Measurements from ENCODE around the gene HOXB3. TPM values are rescaled to one million over a fixed set of nuclear protein-coding genes. Genes with fewer than 3 reads are reported as not detected.

Gene HOXB3
- total RNA-seq, 4 donors from 2014 or later, result 11.4 to 48.7 (median 24.2) TPM

DNA sequence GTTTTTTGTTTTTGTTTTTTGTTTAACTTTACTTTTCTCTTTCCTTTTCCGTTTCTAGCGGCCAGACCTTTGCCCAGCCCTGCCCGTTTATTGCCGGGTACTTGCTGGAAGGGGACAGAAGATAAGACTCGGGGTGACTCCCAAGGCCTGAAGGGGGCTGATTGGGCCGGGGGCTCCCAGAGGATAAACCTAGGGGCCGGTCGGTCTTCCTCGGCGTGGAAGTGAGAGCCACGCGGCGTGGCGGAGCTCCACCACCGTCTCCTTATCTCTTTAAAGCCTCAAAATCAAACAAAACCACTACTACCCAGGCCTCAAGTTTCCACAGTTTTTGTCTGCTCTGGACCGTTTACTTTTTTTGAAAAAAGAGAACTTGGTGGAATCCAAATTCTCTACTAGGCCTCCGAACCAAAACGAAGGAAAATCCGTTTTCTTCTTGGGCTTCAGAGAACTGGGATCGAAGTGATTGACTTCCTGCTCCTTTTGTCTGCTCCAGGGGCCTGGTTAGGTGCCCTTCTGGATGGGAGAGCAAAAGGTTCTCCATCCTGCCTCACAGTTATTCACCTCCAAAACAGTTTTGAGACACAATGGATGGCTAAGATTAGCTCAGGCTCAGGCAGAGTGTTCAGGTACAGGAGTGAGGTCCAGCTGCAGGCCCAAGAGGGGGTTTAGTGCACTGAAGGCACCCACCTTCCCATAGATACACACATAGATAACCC lies 44.6 kb upstream of the HOXB3 start:
- peaks cover 100% of the 10 kb centered on the region for H3K27me3 ChIP-seq
- H3K36me3 ChIP-seq, result no peaks in the 10 kb centered on the region
- no peak for TF ChIP-seq POLR2AphosphoS5 (IDR thresholded peaks at IDR 0.05)
- TF ChIP-seq, protein P1, sequence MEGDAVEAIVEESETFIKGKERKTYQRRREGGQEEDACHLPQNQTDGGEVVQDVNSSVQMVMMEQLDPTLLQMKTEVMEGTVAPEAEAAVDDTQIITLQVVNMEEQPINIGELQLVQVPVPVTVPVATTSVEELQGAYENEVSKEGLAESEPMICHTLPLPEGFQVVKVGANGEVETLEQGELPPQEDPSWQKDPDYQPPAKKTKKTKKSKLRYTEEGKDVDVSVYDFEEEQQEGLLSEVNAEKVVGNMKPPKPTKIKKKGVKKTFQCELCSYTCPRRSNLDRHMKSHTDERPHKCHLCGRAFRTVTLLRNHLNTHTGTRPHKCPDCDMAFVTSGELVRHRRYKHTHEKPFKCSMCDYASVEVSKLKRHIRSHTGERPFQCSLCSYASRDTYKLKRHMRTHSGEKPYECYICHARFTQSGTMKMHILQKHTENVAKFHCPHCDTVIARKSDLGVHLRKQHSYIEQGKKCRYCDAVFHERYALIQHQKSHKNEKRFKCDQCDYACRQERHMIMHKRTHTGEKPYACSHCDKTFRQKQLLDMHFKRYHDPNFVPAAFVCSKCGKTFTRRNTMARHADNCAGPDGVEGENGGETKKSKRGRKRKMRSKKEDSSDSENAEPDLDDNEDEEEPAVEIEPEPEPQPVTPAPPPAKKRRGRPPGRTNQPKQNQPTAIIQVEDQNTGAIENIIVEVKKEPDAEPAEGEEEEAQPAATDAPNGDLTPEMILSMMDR (IDR thresholded peaks at IDR 0.05), result no peak
- TF ChIP-seq EP300 (IDR thresholded peaks at IDR 0.05), result no peak
- TF ChIP-seq POLR2A (IDR thresholded peaks at IDR 0.05), result no peak
- ATAC-seq, result no peak
- peaks cover 0 to 4% (median 0%) of the 10 kb centered on the region in 3 donors for H3K9me3 ChIP-seq
- H3K4me3 ChIP-seq, result no peak overlapping the region
- WGBS, 2 donors (ENCODE audit: low coverage in 1 of 2), result 0 to 22% methylated on average over 1 to 20 of the region's 20 CpGs
- no peak overlapping the region for H3K27ac ChIP-seq
- H3K4me1 ChIP-seq, result peaks cover 0 to 20% (median 0%) of the 10 kb centered on the region in 3 donors

DNA sequence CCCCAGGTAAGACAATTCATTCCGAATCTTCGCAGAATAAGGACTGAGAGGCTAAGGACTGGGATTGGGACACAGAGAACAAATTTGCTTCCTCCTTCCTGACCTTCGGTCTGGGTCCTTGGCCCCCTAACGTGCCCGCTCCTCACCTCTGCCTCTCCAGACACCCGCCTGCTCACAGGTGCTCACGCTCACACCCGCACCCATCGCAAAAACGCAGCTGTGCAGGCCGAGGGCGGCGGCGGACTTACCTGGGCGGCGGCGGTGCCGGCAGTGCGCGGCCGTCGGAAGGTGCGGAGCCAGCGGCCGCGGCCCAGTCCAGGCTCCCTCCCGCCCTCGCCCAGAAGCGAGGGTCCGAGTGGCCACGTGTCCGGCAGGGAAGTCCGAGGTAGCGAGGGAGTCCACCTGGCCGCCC lies 43.2 kb upstream of the HOXB3 start:
- 0 to 6% methylated on average over 2 to 7 of the region's 35 CpGs for WGBS, 2 donors (ENCODE audit: low coverage in 1 of 2)
- TF ChIP-seq POLR2A (IDR thresholded peaks at IDR 0.05), result no peak
- TF ChIP-seq POLR2AphosphoS5 (IDR thresholded peaks at IDR 0.05), result no peak
- TF ChIP-seq EP300 (IDR thresholded peaks at IDR 0.05), result no peak
- TF ChIP-seq, protein P1 (IDR thresholded peaks at IDR 0.05), result no peak
- peaks cover 100% of the 10 kb centered on the region for H3K27me3 ChIP-seq
- H3K9me3 ChIP-seq, result peaks cover 0 to 4% (median 0%) of the 10 kb centered on the region in 3 donors
- no peak overlapping the region for H3K27ac ChIP-seq
- H3K4me3 ChIP-seq, result no peak overlapping the region
- H3K36me3 ChIP-seq, result no peaks in the 10 kb centered on the region
- no peak for ATAC-seq
- peaks cover 0 to 20% (median 0%) of the 10 kb centered on the region in 3 donors for H3K4me1 ChIP-seq

DNA sequence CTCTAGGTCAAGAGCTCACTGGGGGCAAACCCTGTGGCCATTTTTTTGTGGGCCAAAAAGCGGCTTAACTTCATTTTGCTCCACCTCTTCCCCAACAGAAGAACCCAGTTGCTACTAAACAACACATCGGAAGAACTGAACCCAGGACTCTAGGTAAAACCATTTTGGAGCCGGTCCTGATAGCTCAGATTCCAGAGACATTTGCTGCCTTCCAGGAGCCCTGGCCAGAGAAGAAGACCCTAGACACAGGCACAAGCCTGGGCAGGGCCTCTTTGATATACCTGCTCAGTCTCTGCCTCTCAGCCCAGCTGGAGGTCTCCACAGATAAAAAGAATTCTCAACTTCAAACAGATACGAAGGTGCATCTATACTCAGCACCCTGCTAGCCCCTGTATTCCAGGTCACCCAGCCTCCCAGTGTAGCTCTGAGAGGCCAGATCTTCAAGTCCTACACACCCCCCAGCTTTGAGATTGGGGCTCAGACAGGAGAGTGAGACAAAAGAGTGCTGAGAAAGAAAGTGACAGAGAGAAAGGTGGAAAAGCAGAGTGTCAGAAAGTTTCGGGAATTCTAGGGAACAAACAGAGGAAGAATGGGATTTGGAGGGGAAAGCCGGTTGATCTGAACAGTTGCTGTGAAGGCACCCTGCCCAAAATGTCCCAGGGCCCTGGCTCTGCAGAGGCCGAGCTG lies 42.7 kb upstream of the HOXB3 start:
- peaks cover 100% of the 10 kb centered on the region for H3K27me3 ChIP-seq

DNA sequence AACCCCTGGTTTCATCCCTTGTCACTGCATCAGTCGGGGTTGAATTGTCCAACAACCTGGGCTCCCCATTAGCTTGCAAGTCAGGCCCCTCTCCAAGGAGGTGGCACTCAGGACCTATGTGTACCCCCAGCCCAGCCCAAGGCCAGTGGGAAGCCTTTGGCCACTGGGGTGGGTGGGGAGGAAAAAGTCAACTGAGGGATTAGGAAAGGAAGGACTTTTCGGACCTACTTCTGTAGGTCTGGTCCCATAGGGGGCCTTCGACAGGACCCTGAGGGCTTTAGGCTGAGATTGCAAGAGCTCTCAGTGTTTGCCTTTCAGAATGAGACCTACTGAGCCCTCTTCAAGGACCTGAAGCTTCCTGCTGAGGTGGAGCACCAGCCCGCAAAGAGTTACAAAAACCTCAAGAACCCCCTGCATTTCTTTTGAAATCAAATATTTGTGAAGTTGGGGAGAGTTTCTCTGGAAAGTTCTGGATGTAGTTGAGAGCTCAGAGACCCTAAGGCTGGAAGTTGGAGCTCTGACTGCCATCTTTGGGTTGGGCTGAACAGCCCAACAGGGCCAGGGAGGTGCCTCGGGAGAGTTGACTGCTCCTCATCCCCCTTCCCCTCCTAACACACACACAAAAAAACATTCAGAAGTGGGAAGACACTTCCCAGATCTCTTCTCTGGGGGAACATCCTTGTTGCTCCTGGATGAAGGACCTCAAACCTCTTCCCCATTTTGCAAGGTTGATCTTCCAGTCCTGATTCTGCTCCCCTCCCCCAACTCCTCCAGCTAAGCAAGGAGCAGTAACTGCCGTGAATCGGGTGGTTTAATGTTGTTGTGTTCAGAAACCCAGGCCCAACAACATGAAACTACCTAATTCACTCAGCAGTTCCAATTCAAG lies 41.9 kb upstream of the HOXB3 start:
- no peak overlapping the region for H3K27ac ChIP-seq
- 10% methylated on average over 2 of the region's 7 CpGs; no CpG with 5 or more reads in 1 of the 2 donors for WGBS, 2 donors (ENCODE audit: low coverage in 1 of 2)
- peaks cover 0 to 20% (median under 1%) of the 10 kb centered on the region in 3 donors for H3K4me1 ChIP-seq
- no peak for ATAC-seq
- no peak overlapping the region for H3K4me3 ChIP-seq
- peaks cover 0 to 4% (median 0%) of the 10 kb centered on the region in 3 donors for H3K9me3 ChIP-seq
- no peaks in the 10 kb centered on the region for H3K36me3 ChIP-seq
- peaks cover 100% of the 10 kb centered on the region for H3K27me3 ChIP-seq
- TF ChIP-seq, protein P1 (IDR thresholded peaks at IDR 0.05), result no peak
- no peak for TF ChIP-seq POLR2AphosphoS5 (IDR thresholded peaks at IDR 0.05)
- no peak for TF ChIP-seq POLR2A (IDR thresholded peaks at IDR 0.05)
- TF ChIP-seq EP300 (IDR thresholded peaks at IDR 0.05), result no peak

More for the DNA sequence above, 42.7 kb upstream of the HOXB3 start:
- Histone ChIP-seq H3K4me1 (peaks cover 0 to 20% (median 0%) of the 10 kb centered on the region in 3 donors), H3K9me3 (peaks cover 0 to 4% (median 0%) of the 10 kb centered on the region in 3 donors), H3K36me3 (no peaks in the 10 kb centered on the region), H3K27ac (no peak overlapping the region), H3K4me3 (no peak overlapping the region)
- 0 to 14% methylated on average over 1 to 5 of the region's 7 CpGs for WGBS, 2 donors (ENCODE audit: low coverage in 1 of 2)
- ATAC-seq, result no peak
- TF ChIP-seq POLR2AphosphoS5 (IDR thresholded peaks at IDR 0.05) (no peak), EP300 (IDR thresholded peaks at IDR 0.05) (no peak), POLR2A (IDR thresholded peaks at IDR 0.05) (no peak)
- TF ChIP-seq, protein P1 (IDR thresholded peaks at IDR 0.05), result no peak
